Sigmoid colon (tissue), 7 donors: ENCODE data around the gene ACTL8. TPM values are rescaled to one million over a fixed set of nuclear protein-coding genes. Genes with fewer than 3 reads are reported as not detected.

ENCODE experiments used
- DNase-seq: peaks from one replicate; pipeline ENCODE4 v3.0.0-alpha.2; 2019
- H3K27ac ChIP-seq, 4 donors: fragments of 200-600 bp; sonication (generic); one replicate each; pipeline ENCODE4 v1.5.1; 2016 to 2019; ENCODE audit warnings: mild to moderate bottlenecking in 1 of 4
- H3K27me3 ChIP-seq, 3 donors: fragments of 200-600 bp; sonication (generic); one replicate each; pipeline ENCODE4 v1.5.1; 2019; ENCODE audit warnings: mild to moderate bottlenecking in 1 of 3
- H3K36me3 ChIP-seq, 4 donors: fragments of 200-600 bp; sonication (generic); one replicate each; pipeline ENCODE4 v1.5.1; 2016 to 2019
- H3K4me1 ChIP-seq, 4 donors: fragments of 200-600 bp; sonication (generic); one replicate each; pipeline ENCODE4 v1.5.1; 2017 to 2019
- H3K4me3 ChIP-seq, 4 donors: fragments of 200-600 bp; sonication (generic); one replicate each; pipeline ENCODE4 v1.5.1; 2017 to 2019; ENCODE audit warnings: mild to moderate bottlenecking in 2 of 4, moderate library complexity in 1 of 4
- H3K9me3 ChIP-seq, 4 donors: fragments of 200-600 bp in 3 of 4; sonication (generic) in 3 of 4; one replicate each; pipeline versions ENCODE4 v1.5.1 to v1.6.1; 2013 to 2019
- CTCF ChIP-seq, 4 experiments: fragments of 450-650 bp in 3 of 4; fragments of 200-600 bp in 1 of 4; IDR thresholded peaks; one replicate each; pipeline ENCODE4 v1.5.1; 2016 to 2019; ENCODE audit warnings: antibody characterized with exemption in 4 of 4, mild to moderate bottlenecking in 3 of 4, moderate library complexity in 2 of 4
- EP300 ChIP-seq, 4 donors: sonication (generic); formaldehyde crosslinking; IDR thresholded peaks; one replicate each; pipeline ENCODE4 v1.6.1; 2017; ENCODE audit warnings: antibody characterized with exemption in 4 of 4
- POLR2A ChIP-seq, 2 donors: fragments of 450-650 bp; IDR thresholded peaks; one replicate each; pipeline ENCODE4 v1.6.1; 2016; ENCODE audit warnings: antibody characterized with exemption in 2 of 2, mild to moderate bottlenecking in 2 of 2, moderate library complexity in 2 of 2
- POLR2AphosphoS5 ChIP-seq, 4 donors: sonication (generic); formaldehyde crosslinking; IDR thresholded peaks; one replicate each; pipeline ENCODE4 v1.6.1; 2017; ENCODE audit warnings: antibody characterized with exemption in 4 of 4
- WGBS, 2 donors: extraction: QIAGEN DNeasy Blood & Tissue Kit; methylation state at CpG; one replicate each; pipeline ENCODE4 v1.1.7; 2013; 5-methylcytosine and 5-hydroxymethylcytosine counted together
- intact Hi-C: fragments of 100-400 bp; cut with DNase I; formaldehyde crosslinking; loops from one replicate; pipeline ENCODE4 v1.15.1; 2023
- polyA plus RNA-seq, 3 donors: library from polyadenylated mRNA; stranded (reverse); fragments of 200-250 nt; gene quantifications; one replicate each; pipeline ENCODE4 v1.2.3, GENCODE V29; 2013
- total RNA-seq, 4 donors: library from RNA; depleted of rRNA; stranded (reverse); fragments of >200 nt; gene quantifications; one replicate each; pipeline ENCODE4 v1.1.0, GENCODE V29; 2016
- donor health status: healthy with polysubstance abuse.
- donor health status: Bipolar disorder and iron deficiency.
- donor health status: healthy.

The ACTL8 gene
- total and polyA plus RNA-seq, 7 donors: 0.63 TPM; not detected in 6

GRCh38 chr1:17774452-17774851 lies 19.3 kb downstream of the ACTL8 start:
- no peak overlapping the region for H3K4me3 ChIP-seq
- intact Hi-C loops: no loop called here
- TF ChIP-seq POLR2AphosphoS5 (IDR thresholded peaks at IDR 0.05) (no peak), EP300 (IDR thresholded peaks at IDR 0.05) (no peak), POLR2A (IDR thresholded peaks at IDR 0.05) (no peak), CTCF (IDR thresholded peaks at IDR 0.05) (no peak)
- WGBS, 2 donors: 90 to 92% methylated on average over 6 of the region's 6 CpGs
- no peaks in the 10 kb centered on the region for H3K9me3 ChIP-seq
- no peaks in the 10 kb centered on the region for H3K4me1 ChIP-seq
- no peak for DNase-seq
- H3K27me3 ChIP-seq: peaks cover 0 to 11% (median 0%) of the 10 kb centered on the region in 3 donors
- no peaks in the 10 kb centered on the region for H3K36me3 ChIP-seq
- H3K27ac ChIP-seq: no peak overlapping the region

GRCh38 chr1:17775796-17776195 lies 20.7 kb downstream of the ACTL8 start:
- no peaks in the 10 kb centered on the region for H3K9me3 ChIP-seq
- no peak overlapping the region for H3K4me3 ChIP-seq
- H3K27me3 ChIP-seq: peaks cover 0 to 11% (median 0%) of the 10 kb centered on the region in 3 donors
- intact Hi-C loops: no loop called here
- no peaks in the 10 kb centered on the region for H3K4me1 ChIP-seq
- TF ChIP-seq CTCF (IDR thresholded peaks at IDR 0.05) (no peak), EP300 (IDR thresholded peaks at IDR 0.05) (no peak), POLR2AphosphoS5 (IDR thresholded peaks at IDR 0.05) (no peak), POLR2A (IDR thresholded peaks at IDR 0.05) (no peak)
- H3K27ac ChIP-seq: no peak overlapping the region
- DNase-seq: no peak
- no peaks in the 10 kb centered on the region for H3K36me3 ChIP-seq
- 93 to 95% methylated on average over 2 of the region's 2 CpGs for WGBS, 2 donors

- H3K4me1 ChIP-seq: no peaks in the 10 kb centered on the region
- DNase-seq: no peak
- H3K9me3 ChIP-seq: no peaks in the 10 kb centered on the region
- intact Hi-C loops: no loop called here
- H3K27ac ChIP-seq: no peak overlapping the region
- peaks cover 0 to 11% (median 0%) of the 10 kb centered on the region in 3 donors for H3K27me3 ChIP-seq
- no peaks in the 10 kb centered on the region for H3K36me3 ChIP-seq
- TF ChIP-seq POLR2AphosphoS5 (IDR thresholded peaks at IDR 0.05) (no peak), EP300 (IDR thresholded peaks at IDR 0.05) (no peak), CTCF (IDR thresholded peaks at IDR 0.05) (no peak), POLR2A (IDR thresholded peaks at IDR 0.05) (no peak)
- no peak overlapping the region for H3K4me3 ChIP-seq
- WGBS, 2 donors: 53 to 76% methylated on average over 11 of the region's 11 CpGs
Measured at GRCh38 chr1:17776426-17776825, 21.3 kb downstream of the ACTL8 start.

- intact Hi-C loops: no loop called here
- no peaks in the 10 kb centered on the region for H3K36me3 ChIP-seq
- no peaks in the 10 kb centered on the region for H3K9me3 ChIP-seq
- H3K27me3 ChIP-seq: peaks cover 0 to 11% (median 0%) of the 10 kb centered on the region in 3 donors
- TF ChIP-seq CTCF (IDR thresholded peaks at IDR 0.05) (no peak), POLR2AphosphoS5 (IDR thresholded peaks at IDR 0.05) (no peak), EP300 (IDR thresholded peaks at IDR 0.05) (no peak), POLR2A (IDR thresholded peaks at IDR 0.05) (no peak)
- no peaks in the 10 kb centered on the region for H3K4me1 ChIP-seq
- no peak overlapping the region for H3K27ac ChIP-seq
- no peak for DNase-seq
- WGBS, 2 donors: 64 to 80% methylated on average over 10 of the region's 10 CpGs
- H3K4me3 ChIP-seq: no peak overlapping the region
Measured at GRCh38 chr1:17777330-17777729, 22.2 kb downstream of the ACTL8 start.

- DNase-seq: no peak
- Histone ChIP-seq H3K4me3 (no peak overlapping the region), H3K9me3 (no peaks in the 10 kb centered on the region), H3K4me1 (no peaks in the 10 kb centered on the region), H3K27me3 (peaks cover 0 to 11% (median 0%) of the 10 kb centered on the region in 3 donors), H3K36me3 (no peaks in the 10 kb centered on the region), H3K27ac (no peak overlapping the region)
- WGBS, 2 donors: 88 to 91% methylated on average over 8 of the region's 8 CpGs
- TF ChIP-seq EP300 (IDR thresholded peaks at IDR 0.05): no peak
- no peak for TF ChIP-seq POLR2A (IDR thresholded peaks at IDR 0.05)
- no peak for TF ChIP-seq POLR2AphosphoS5 (IDR thresholded peaks at IDR 0.05)
- no peak for TF ChIP-seq CTCF (IDR thresholded peaks at IDR 0.05)
- intact Hi-C loops: no loop called here
Measured at GRCh38 chr1:17777818-17778217, 22.7 kb downstream of the ACTL8 start.
